ENCODE results near the gene KRT71.

Gene KRT71

DNA sequence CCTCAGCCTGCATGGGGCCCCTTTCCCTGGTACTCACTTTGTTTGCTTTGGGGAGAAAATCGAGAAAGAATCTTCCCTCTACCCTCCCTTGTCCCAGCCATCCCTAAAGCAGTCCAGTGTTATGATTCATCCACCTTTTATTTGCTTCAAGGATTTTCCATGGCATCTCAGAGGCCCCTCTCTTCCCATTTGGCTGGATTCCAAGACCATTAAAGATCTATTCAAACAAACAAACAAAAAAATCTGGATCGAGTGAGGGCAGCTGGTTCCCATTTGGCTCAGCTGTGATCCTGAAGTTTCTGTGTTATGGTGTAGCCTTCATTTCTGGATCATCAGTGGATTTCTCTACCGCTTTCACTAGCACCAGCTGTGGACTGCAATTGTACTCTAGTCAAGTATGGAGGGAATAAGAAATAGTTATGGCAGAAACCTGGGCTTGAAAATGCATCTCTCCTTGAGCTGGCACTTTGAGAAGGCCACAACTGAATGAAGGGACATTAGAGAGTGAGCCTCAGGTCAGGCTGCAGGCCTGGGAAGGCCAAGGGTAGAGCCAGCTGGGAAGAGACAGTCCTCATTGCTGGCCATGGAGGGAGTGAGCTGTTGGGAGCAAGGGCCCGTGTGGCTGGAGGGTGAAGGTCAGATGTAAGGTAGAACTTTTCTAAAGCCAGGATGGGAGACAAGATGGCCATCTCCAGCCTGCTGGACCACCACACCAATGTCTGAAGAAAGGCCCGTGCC, 13.7 kb downstream of the KRT71 start:
- no peak overlapping the region for H3K4me3 ChIP-seq (ENCODE audit: control insufficient read depth, low read depth, low read length)
- TF ChIP-seq, protein P1, sequence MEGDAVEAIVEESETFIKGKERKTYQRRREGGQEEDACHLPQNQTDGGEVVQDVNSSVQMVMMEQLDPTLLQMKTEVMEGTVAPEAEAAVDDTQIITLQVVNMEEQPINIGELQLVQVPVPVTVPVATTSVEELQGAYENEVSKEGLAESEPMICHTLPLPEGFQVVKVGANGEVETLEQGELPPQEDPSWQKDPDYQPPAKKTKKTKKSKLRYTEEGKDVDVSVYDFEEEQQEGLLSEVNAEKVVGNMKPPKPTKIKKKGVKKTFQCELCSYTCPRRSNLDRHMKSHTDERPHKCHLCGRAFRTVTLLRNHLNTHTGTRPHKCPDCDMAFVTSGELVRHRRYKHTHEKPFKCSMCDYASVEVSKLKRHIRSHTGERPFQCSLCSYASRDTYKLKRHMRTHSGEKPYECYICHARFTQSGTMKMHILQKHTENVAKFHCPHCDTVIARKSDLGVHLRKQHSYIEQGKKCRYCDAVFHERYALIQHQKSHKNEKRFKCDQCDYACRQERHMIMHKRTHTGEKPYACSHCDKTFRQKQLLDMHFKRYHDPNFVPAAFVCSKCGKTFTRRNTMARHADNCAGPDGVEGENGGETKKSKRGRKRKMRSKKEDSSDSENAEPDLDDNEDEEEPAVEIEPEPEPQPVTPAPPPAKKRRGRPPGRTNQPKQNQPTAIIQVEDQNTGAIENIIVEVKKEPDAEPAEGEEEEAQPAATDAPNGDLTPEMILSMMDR (conservative IDR thresholded peaks at IDR 0.05; ENCODE audit: control insufficient read depth, insufficient read depth, low read depth, low read length): no peak
- peak; percentile 74 for DNase-seq (ENCODE audit: low read depth)

DNA sequence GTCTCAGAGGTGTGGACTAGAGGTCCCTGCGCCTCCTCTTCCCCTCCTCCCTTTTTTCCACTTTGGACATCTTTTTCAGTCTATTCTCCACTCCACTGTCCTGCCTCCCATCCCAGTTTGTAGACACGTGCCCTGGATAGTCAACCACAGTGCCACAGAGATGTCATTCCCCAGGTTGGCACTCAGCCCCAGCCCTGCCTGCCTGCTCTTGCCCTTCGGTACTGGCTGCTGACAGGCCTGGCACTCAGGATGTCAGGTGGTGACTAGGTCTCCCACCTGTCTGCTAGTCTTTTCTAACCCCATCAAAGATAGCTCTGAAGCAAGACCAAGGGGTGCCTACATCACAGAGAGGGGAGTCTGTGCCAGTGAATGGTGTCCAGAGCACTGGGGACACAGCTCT, 15.8 kb downstream of the KRT71 start:
- no peak for DNase-seq (ENCODE audit: low read depth)
- H3K4me3 ChIP-seq (ENCODE audit: control insufficient read depth, low read depth, low read length): no peak overlapping the region

DNA sequence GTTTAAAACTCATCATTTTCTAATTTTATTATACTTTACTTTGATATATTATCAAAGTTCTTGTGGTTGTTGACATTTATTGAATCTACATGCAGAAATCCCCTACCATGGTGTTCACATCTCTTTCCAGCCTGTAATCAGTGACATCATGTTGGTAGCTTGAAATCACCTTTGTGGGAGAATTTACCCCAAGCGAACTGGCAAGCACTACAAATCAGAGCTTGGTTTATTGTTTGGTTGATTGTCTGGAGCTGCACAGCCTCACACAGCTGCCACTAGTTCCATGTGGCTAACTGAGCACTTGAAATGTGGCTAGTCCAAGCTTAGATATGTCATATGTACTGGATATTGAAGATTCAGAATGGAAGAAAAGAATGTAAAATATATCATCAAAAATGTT, 17.4 kb downstream of the KRT71 start:
- TF ChIP-seq, protein P1 (conservative IDR thresholded peaks at IDR 0.05; ENCODE audit: control insufficient read depth, insufficient read depth, low read depth, low read length): no peak
- DNase-seq (ENCODE audit: low read depth): no peak
- no peak overlapping the region for H3K4me3 ChIP-seq (ENCODE audit: control insufficient read depth, low read depth, low read length)

More for the DNA sequence above, 15.8 kb downstream of the KRT71 start:
- TF ChIP-seq, protein P1 (conservative IDR thresholded peaks at IDR 0.05; ENCODE audit: control insufficient read depth, insufficient read depth, low read depth, low read length): no peak

DNA sequence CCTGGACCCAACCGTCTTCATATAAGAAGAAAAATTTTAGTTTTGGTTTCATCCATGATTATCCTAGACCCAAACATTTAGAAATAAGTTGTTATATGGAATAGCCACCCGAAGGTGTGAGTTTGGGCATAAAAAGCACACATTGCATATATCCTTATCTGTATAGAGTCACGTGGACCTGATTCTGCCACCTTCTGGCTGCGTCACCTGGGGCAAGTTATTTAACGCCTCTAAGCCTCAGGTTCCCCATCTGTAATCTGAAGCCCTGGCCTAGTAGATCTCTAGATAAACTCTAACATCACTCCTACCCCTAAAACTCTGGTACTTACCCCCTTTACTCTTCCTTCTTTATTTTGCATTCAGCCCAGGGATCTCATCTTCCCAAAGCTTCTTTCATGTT, 18.5 kb downstream of the KRT71 start:
- DNase-seq (ENCODE audit: low read depth): no peak
- TF ChIP-seq, protein P1 (conservative IDR thresholded peaks at IDR 0.05; ENCODE audit: control insufficient read depth, insufficient read depth, low read depth, low read length): no peak
- H3K4me3 ChIP-seq (ENCODE audit: control insufficient read depth, low read depth, low read length): no peak overlapping the region

DNA sequence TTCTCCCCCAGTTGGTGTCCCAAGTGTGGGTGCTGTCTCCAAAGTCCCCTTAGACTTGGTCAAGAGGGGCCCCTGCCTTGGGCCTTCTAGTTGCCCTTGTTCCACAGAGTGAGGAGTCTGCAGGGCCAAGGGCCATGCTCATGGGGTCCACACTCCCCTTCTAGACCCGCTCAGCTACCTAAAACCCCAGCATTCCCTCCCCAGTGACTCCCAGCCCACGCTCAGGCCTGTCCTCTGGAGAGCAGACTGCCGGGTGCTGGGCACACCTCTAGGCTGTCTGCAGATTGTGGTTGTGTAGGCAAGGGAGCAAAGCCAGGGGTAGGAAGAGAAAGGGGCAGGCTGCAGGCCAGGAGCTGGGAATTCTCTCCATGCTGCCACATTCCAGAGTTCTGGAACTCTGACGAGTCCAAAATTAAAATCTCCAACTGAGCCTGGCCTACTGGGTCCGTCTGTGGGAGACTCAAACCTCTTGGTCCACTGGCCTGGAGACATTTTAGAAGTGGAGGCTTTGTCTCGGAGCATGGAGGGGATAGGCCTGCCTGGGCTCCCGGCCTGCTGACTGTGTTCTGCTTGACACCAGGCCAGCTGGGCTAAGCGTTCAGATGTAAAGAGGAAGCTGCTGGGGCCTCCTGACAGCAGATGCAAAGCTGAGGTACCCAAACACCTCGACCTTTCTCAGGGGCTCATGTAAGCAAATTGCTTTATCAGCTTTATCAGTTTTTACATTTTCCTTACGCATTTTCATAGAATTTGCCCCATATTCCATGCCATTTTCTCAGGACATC, 19.1 kb downstream of the KRT71 start:
- no peak overlapping the region for H3K4me3 ChIP-seq (ENCODE audit: control insufficient read depth, low read depth, low read length)
- no peak for DNase-seq (ENCODE audit: low read depth)
- TF ChIP-seq, protein P1 (conservative IDR thresholded peaks at IDR 0.05; ENCODE audit: control insufficient read depth, insufficient read depth, low read depth, low read length): no peak

DNA sequence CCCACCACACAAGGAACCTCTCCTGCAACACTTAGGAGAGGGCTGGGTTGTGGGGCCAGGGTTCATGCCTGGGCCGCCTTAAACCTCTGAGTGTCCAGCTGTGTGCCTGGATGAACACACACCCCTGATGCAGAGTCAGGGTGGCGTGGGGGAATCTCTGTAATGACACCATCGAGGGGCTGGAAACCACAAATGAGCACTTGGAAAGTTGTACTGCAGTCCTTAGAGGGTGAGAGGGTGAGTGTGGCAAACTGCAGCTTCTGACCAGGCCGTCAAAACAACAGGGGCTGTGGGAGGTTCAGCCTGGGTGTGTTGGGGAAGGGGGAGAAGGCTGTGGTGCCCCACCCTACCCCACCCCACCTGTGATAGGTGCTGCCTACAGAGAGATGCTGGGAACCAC, 20.3 kb downstream of the KRT71 start:
- no peak for DNase-seq (ENCODE audit: low read depth)
- TF ChIP-seq, protein P1 (conservative IDR thresholded peaks at IDR 0.05; ENCODE audit: control insufficient read depth, insufficient read depth, low read depth, low read length): no peak
- H3K4me3 ChIP-seq (ENCODE audit: control insufficient read depth, low read depth, low read length): no peak overlapping the region
